H1 (cell line): ENCODE measurements around the gene CELA2A. TPM values are rescaled to one million over a fixed set of nuclear protein-coding genes. Genes with fewer than 3 reads are reported as not detected.

ENCODE experiments used
- CTCF ChIA-PET: fragments of 300-600 bp; sonication (Branson Sonifier 250); formaldehyde crosslinking; loops from one replicate; lab custom pipeline; 2021; ENCODE audit not compliant: partially characterized antibody; lab: Charles Lee
- POLR2A ChIA-PET: fragments of 300-600 bp; sonication (Branson Sonifier 250); formaldehyde crosslinking; loops from one replicate; lab custom pipeline; 2021; ENCODE audit warnings: inconsistent platforms; ENCODE audit not compliant: partially characterized antibody; lab: Charles Lee
- DNase-seq, 2 experiments: peaks; one replicate each; pipeline versions ENCODE4 v3.0.0 to v3.0.0-alpha.2; 2010 to 2022; ENCODE audit warnings: low spot score in 2 of 2, low read depth in 1 of 2, mixed read lengths in 1 of 2
- FAIRE-seq: peaks from 2 replicates; lab custom pipeline; 2011; peaks lifted over from hg19 to GRCh38; lab: Jason Lieb, UNC
- H2AFZ ChIP-seq: 2 replicates; pipeline ENCODE4 v1.8.1; 2012; ENCODE audit warnings: low read length, inconsistent platforms
- H2AK5ac ChIP-seq: 2 replicates; pipeline ENCODE4 v1.6.1; 2013; ENCODE audit warnings: low read depth, low read length
- H2BK120ac ChIP-seq: replicated peaks from 2 replicates; pipeline ENCODE3; 2013; ENCODE audit warnings: low read depth, low read length, inconsistent platforms
- H2BK12ac ChIP-seq: 2 replicates; pipeline ENCODE4 v1.6.1; 2013; ENCODE audit warnings: low read depth, low read length
- H2BK15ac ChIP-seq: 2 replicates; pipeline ENCODE4 v1.6.1; 2013; ENCODE audit warnings: low read length
- H2BK20ac ChIP-seq: 2 replicates; pipeline ENCODE4 v1.6.1; 2013; ENCODE audit warnings: low read length
- H2BK5ac ChIP-seq: 2 replicates; pipeline ENCODE4 v1.6.1; 2013; ENCODE audit warnings: low read depth, low read length
- H3K14ac ChIP-seq: 2 replicates; pipeline ENCODE4 v1.6.1; 2013; ENCODE audit warnings: inconsistent platforms; ENCODE audit not compliant: insufficient read length
- H3K18ac ChIP-seq: 2 replicates; pipeline ENCODE4 v1.6.1; 2013; ENCODE audit warnings: low read length; ENCODE audit errors: extremely low read depth
- H3K23ac ChIP-seq: 2 replicates; pipeline ENCODE4 v1.6.1; 2013; ENCODE audit warnings: inconsistent platforms; ENCODE audit not compliant: insufficient read length
- H3K23me2 ChIP-seq: 2 replicates; pipeline ENCODE4 v1.6.1; 2013; ENCODE audit warnings: low read depth, low read length
- H3K27ac ChIP-seq: 2 replicates; pipeline ENCODE4 v1.6.1; 2011; ENCODE audit warnings: low read depth, low read length, inconsistent platforms
- H3K27me3 ChIP-seq, 4 experiments: replicated peaks in 1 of 4; 1 replicate in 1 of 4; 2 replicates in 3 of 4; pipeline versions ENCODE4 v1.6.1 to v1.8.1; 2011 to 2013; ENCODE audit warnings: low read length in 3 of 4, mild to moderate bottlenecking in 3 of 4, inconsistent platforms in 2 of 4, mixed read lengths in 2 of 4, moderate library complexity in 1 of 4; ENCODE audit not compliant: control insufficient read depth in 3 of 4, insufficient read depth in 3 of 4; ENCODE audit errors: extremely low read depth in 1 of 4
- H3K36me3 ChIP-seq, 4 experiments: 2 replicates each; pipeline versions ENCODE4 v1.6.1 to v1.8.1; 2011 to 2013; ENCODE audit warnings: mild to moderate bottlenecking in 4 of 4, low read length in 3 of 4, moderate library complexity in 2 of 4, control low read depth in 1 of 4, inconsistent platforms in 1 of 4; ENCODE audit not compliant: insufficient read depth in 4 of 4, control insufficient read depth in 2 of 4
- H3K4ac ChIP-seq: replicated peaks from 2 replicates; pipeline ENCODE3; 2013; ENCODE audit warnings: low read length, low read depth, mixed read lengths, inconsistent platforms; ENCODE audit not compliant: insufficient read length
- H3K4me1 ChIP-seq, 4 experiments: replicated peaks in 1 of 4; 1 replicate in 1 of 4; 2 replicates in 3 of 4; pipeline versions ENCODE4 v1.6.1 to v1.8.1; 2011 to 2013; ENCODE audit warnings: low read length in 3 of 4, inconsistent platforms in 2 of 4, mixed read lengths in 1 of 4; ENCODE audit not compliant: insufficient read depth in 4 of 4, control insufficient read depth in 3 of 4
- H3K4me2 ChIP-seq, 2 experiments: 2 replicates each; pipeline versions ENCODE4 v1.6.1 to v1.8.1; 2011 to 2013; ENCODE audit warnings: low read depth in 2 of 2, low read length in 2 of 2, control low read depth in 1 of 2, inconsistent platforms in 1 of 2, mild to moderate bottlenecking in 1 of 2; ENCODE audit not compliant: insufficient read depth in 1 of 2
- H3K4me3 ChIP-seq, 4 experiments: fragments of 200-600, 300-600 bp in 1 of 4; sonication (generic), shearing (Covaris generic), sonication (Bioruptor Twin) in 1 of 4; 2 replicates each; pipeline versions ENCODE4 v1.5.1 to v1.8.1; 2011 to 2016; ENCODE audit warnings: low read length in 4 of 4, low read depth in 3 of 4, control low read depth in 2 of 4, inconsistent platforms in 2 of 4, mild to moderate bottlenecking in 2 of 4, mixed read lengths in 1 of 4, moderate library complexity in 1 of 4; ENCODE audit not compliant: insufficient read depth in 2 of 4; ENCODE audit errors: extremely low read depth in 1 of 4
- H3K56ac ChIP-seq: replicated peaks from 2 replicates; pipeline ENCODE3; 2013; ENCODE audit warnings: low read depth, mild to moderate bottlenecking, mixed read lengths, low read length, inconsistent platforms; ENCODE audit not compliant: insufficient read length
- H3K79me1 ChIP-seq: 2 replicates; pipeline ENCODE4 v1.6.1; 2013; ENCODE audit warnings: low read depth, low read length, control low read depth
- H3K79me2 ChIP-seq, 2 experiments: 2 replicates each; pipeline versions ENCODE4 v1.6.1 to v1.8.1; 2012 to 2013; ENCODE audit warnings: low read length in 2 of 2, mild to moderate bottlenecking in 2 of 2, inconsistent platforms in 1 of 2; ENCODE audit not compliant: insufficient read depth in 2 of 2, control insufficient read depth in 1 of 2
- H3K9ac ChIP-seq, 4 experiments: replicated peaks in 1 of 4; 1 replicate in 1 of 4; 2 replicates in 3 of 4; pipeline versions ENCODE4 v1.6.1 to v1.8.1; 2011 to 2013; ENCODE audit warnings: low read depth in 3 of 4, low read length in 3 of 4, control low read depth in 2 of 4, mild to moderate bottlenecking in 2 of 4, moderate library complexity in 2 of 4, inconsistent platforms in 1 of 4; ENCODE audit errors: extremely low read depth in 1 of 4
- H3K9me3 ChIP-seq, 2 experiments: 2 replicates each; pipeline versions ENCODE4 v1.6.1 to v1.8.1; 2012 to 2013; ENCODE audit warnings: mild to moderate bottlenecking in 2 of 2, moderate library complexity in 2 of 2, control low read depth in 1 of 2, inconsistent platforms in 1 of 2, low read depth in 1 of 2, low read length in 1 of 2, mixed read lengths in 1 of 2; ENCODE audit not compliant: insufficient read depth in 2 of 2
- H4K20me1 ChIP-seq, 2 experiments: replicated peaks in 1 of 2; 2 replicates each; pipeline versions ENCODE3 to v1.8.1; 2011 to 2013; ENCODE audit warnings: inconsistent platforms in 2 of 2, low read length in 2 of 2, mild to moderate bottlenecking in 1 of 2; ENCODE audit not compliant: insufficient read depth in 2 of 2, control insufficient read depth in 1 of 2
- H4K5ac ChIP-seq: 2 replicates; pipeline ENCODE4 v1.6.1; 2013; ENCODE audit warnings: low read length, low read depth, mixed read lengths, inconsistent platforms; ENCODE audit not compliant: insufficient read length
- H4K8ac ChIP-seq: 2 replicates; pipeline ENCODE4 v1.8.0; 2013; ENCODE audit warnings: mild to moderate bottlenecking, moderate library complexity, low read length, inconsistent platforms; ENCODE audit not compliant: insufficient read depth; ENCODE audit errors: extremely low read depth
- H4K91ac ChIP-seq: replicated peaks from 2 replicates; pipeline ENCODE3; 2013; ENCODE audit warnings: low read length, mixed read lengths, inconsistent platforms; ENCODE audit not compliant: insufficient read length
- CBX8 ChIP-seq: fragments of 300-800, 300-1000 bp; sonication (generic); IDR thresholded peaks from 2 replicates; pipeline ENCODE4 v1.7.1; 2016; ENCODE audit warnings: low read depth, low read length, borderline replicate concordance
- E2F6 ChIP-seq: IDR thresholded peaks from 2 replicates; pipeline ENCODE4 v1.6.1; 2012; ENCODE audit warnings: inconsistent platforms
- EP300 ChIP-seq, 2 experiments: IDR thresholded peaks; 1 replicate in 1 of 2; 2 replicates in 1 of 2; pipeline ENCODE4 v1.6.1; 2011 to 2012; ENCODE audit warnings: low read depth in 2 of 2, low read length in 2 of 2, mild to moderate bottlenecking in 2 of 2, borderline replicate concordance in 1 of 2, inconsistent platforms in 1 of 2, moderate library complexity in 1 of 2
- GABPA ChIP-seq: IDR thresholded peaks from 2 replicates; pipeline ENCODE4 v1.6.1; 2011; ENCODE audit warnings: mild to moderate bottlenecking, low read length, moderate library complexity, borderline replicate concordance; ENCODE audit not compliant: insufficient read depth
- JUN ChIP-seq: IDR thresholded peaks from 2 replicates; pipeline ENCODE4 v1.6.1; 2011; ENCODE audit warnings: low read depth, mild to moderate bottlenecking, improper control_type of control experiment, low read length
- NRF1 ChIP-seq: IDR thresholded peaks from 2 replicates; pipeline ENCODE4 v1.6.1; 2011; ENCODE audit warnings: mild to moderate bottlenecking, low read depth, low read length, improper control_type of control experiment
- POLR2A ChIP-seq, 2 experiments: IDR thresholded peaks; 1 replicate in 1 of 2; 2 replicates in 1 of 2; pipeline ENCODE4 v1.6.1; 2011; ENCODE audit warnings: low read depth in 2 of 2, low read length in 2 of 2, mild to moderate bottlenecking in 2 of 2; ENCODE audit errors: control extremely low read depth in 1 of 2
- POLR2AphosphoS5 ChIP-seq: IDR thresholded peaks from 2 replicates; pipeline ENCODE4 v1.6.1; 2011; ENCODE audit warnings: low read depth, low read length
- POU5F1 ChIP-seq: IDR thresholded peaks from 2 replicates; pipeline ENCODE4 v1.6.1; 2011; ENCODE audit warnings: low read depth, mild to moderate bottlenecking, low read length, moderate library complexity
- RAD21 ChIP-seq, 2 experiments: IDR thresholded peaks in 1 of 2; conservative IDR thresholded peaks in 1 of 2; 2 replicates each; pipeline ENCODE4 v1.6.1; 2011; ENCODE audit warnings: low read depth in 2 of 2, low read length in 2 of 2, improper control_type of control experiment in 1 of 2, inconsistent platforms in 1 of 2, mild to moderate bottlenecking in 1 of 2, moderate library complexity in 1 of 2
- RNF2 ChIP-seq: fragments of 200-900, 300-1000 bp; sonication (generic); IDR thresholded peaks from 2 replicates; pipeline ENCODE4 v1.7.1; 2016; ENCODE audit warnings: borderline replicate concordance, low read depth, mild to moderate bottlenecking, antibody characterized with exemption, low read length; ENCODE audit not compliant: poor library complexity, severe bottlenecking; ENCODE audit errors: missing control alignments
- SP4 ChIP-seq: IDR thresholded peaks from 2 replicates; pipeline ENCODE4 v1.6.1; 2012; ENCODE audit warnings: low read length, inconsistent platforms
- TCF12 ChIP-seq: IDR thresholded peaks from 2 replicates; pipeline ENCODE4 v1.6.1; 2011; ENCODE audit warnings: low read depth, mild to moderate bottlenecking, low read length
- TEAD4 ChIP-seq: IDR thresholded peaks from 2 replicates; pipeline ENCODE4 v1.6.1; 2012; ENCODE audit warnings: low read depth, low read length, inconsistent platforms, mixed read lengths
- WGBS, 2 experiments: shearing (Covaris generic) in 1 of 2; methylation state at CpG; one replicate each; pipeline versions ENCODE4 v1.1.6 to v1.1.7; 2013 to 2015; ENCODE audit warnings: low lambda C conversion rate in 2 of 2, mixed read lengths in 2 of 2, inconsistent platforms in 1 of 2, low coverage in 1 of 2, missing lambda C conversion rate in 1 of 2; ENCODE audit not compliant: insufficient replicate concordance in 2 of 2, insufficient coverage in 1 of 2, insufficient read length in 1 of 2; ENCODE audit errors: extremely low coverage in 1 of 2, missing lambda C conversion rate in 1 of 2; 5-methylcytosine and 5-hydroxymethylcytosine counted together
- polyA plus RNA-seq, 7 experiments: library from polyadenylated mRNA; depleted of rRNA in 3 of 7; stranded (reverse) in 5 of 7; unstranded in 2 of 7; fragments of >200 nt in 5 of 7; fragments of 200-250 nt in 2 of 7; gene quantifications; 1 replicate in 5 of 7; 2 replicates in 1 of 7; 4 replicates in 1 of 7; pipeline versions ENCODE4 v1.2.1 to v1.2.3, GENCODE V29; 2011 to 2013; ENCODE audit warnings: missing spikeins in 2 of 7, mixed read lengths in 2 of 7
- total RNA-seq: library from RNA; stranded (reverse); fragmentation: NEBNext Ultra II Directional; extraction: Animal tissue kit (Norgen Biotek cat#: 25700); gene quantifications from 2 replicates; pipeline ENCODE4 v1.2.1, GENCODE V29; 2021

The CELA2A gene
- total and polyA plus RNA-seq, 2 of the 8 experiments (the other 6 are each of a cell fraction or from before 2014, with no cell fraction given), result not detected

- CTCF ChIA-PET, result interaction anchor here (1.2 kb wide), 1 partner anchor 8 kb away, joined by 3 read pairs; no protein-coding TSS in a partner anchor
- 89% methylated on average over 5 of the region's 5 CpGs; no CpG with 5 or more reads in 1 of the 2 experiments for WGBS, 2 experiments
- TF ChIP-seq NRF1 (no peak), TCF12 (no peak), POLR2AphosphoS5 (no peak), RNF2 (no peak), CBX8 (no peak), TEAD4 (no peak), GABPA (no peak), POLR2A (IDR thresholded peaks at IDR 0.05; ENCODE audit: control extremely low read depth in 1 of 2, low read depth in 2 of 2, low read length in 2 of 2) (no peak), JUN (no peak), E2F6 (no peak), RAD21 (IDR thresholded peaks at IDR 0.05 in 1 of 2, conservative IDR thresholded peaks at IDR 0.05 in 1 of 2; ENCODE audit: low read depth in 2 of 2, low read length in 2 of 2) (no peak), EP300 (IDR thresholded peaks at IDR 0.05; ENCODE audit: borderline replicate concordance in 1 of 2, low read depth in 2 of 2, low read length in 2 of 2) (no peak), POU5F1 (no peak), SP4 (no peak)
Observed at GRCh38 chr1:15492596-15492995, 36.1 kb downstream of the CELA2A start.

More at GRCh38 chr1:15492596-15492995, 36.1 kb downstream of the CELA2A start:
- Histone ChIP-seq H4K20me1 (no peaks in the 10 kb centered on the region), H3K9ac (no peak overlapping the region), H3K23me2 (no peaks in the 10 kb centered on the region), H3K27ac (no peak overlapping the region), H3K14ac (no peak overlapping the region), H2BK20ac (no peak overlapping the region), H2BK12ac (no peak overlapping the region), H2AK5ac (no peak overlapping the region), H3K4me3 (no peak overlapping the region), H2BK120ac (no peak overlapping the region), H4K5ac (no peak overlapping the region), H4K8ac (no peak overlapping the region; the same call in 1 of the 2 replicates), H2BK5ac (no peak overlapping the region), H2AFZ (no peak overlapping the region), H4K91ac (no peak overlapping the region), H3K18ac (no peak overlapping the region), H3K56ac (no peak overlapping the region), H3K36me3 (peaks cover 0 to 4% (median 2%) of the 10 kb centered on the region in 4 experiments; a peak in 3 of 8 replicates), H3K4me1 (peaks cover 0 to 4% (median 0%) of the 10 kb centered on the region in 4 experiments; a peak in 2 of 7 replicates), H3K79me1 (no peaks in the 10 kb centered on the region), H3K4ac (no peak overlapping the region), H3K9me3 (no peaks in the 10 kb centered on the region), H2BK15ac (no peak overlapping the region), H3K23ac (no peak overlapping the region), H3K27me3 (no peaks in the 10 kb centered on the region), H3K4me2 (no peak overlapping the region), H3K79me2 (no peaks in the 10 kb centered on the region)
- no peak for DNase-seq
- no peak for FAIRE-seq
- POLR2A ChIA-PET, result no interaction called here
